Stimulated activated CD8-positive, alpha-beta memory T cell treated with anti-CD3 and anti-CD28 coated beads, Interleukin-7, amount 100 ng/mL, for 24 hours (primary cell): Measurements from ENCODE around the gene SH2D3A.

Experiments used
- DNase-seq: peaks from one replicate; pipeline ENCODE4 v3.0.0-alpha.2; 2020; ENCODE audit warnings: low read depth

The SH2D3A gene

DNA sequence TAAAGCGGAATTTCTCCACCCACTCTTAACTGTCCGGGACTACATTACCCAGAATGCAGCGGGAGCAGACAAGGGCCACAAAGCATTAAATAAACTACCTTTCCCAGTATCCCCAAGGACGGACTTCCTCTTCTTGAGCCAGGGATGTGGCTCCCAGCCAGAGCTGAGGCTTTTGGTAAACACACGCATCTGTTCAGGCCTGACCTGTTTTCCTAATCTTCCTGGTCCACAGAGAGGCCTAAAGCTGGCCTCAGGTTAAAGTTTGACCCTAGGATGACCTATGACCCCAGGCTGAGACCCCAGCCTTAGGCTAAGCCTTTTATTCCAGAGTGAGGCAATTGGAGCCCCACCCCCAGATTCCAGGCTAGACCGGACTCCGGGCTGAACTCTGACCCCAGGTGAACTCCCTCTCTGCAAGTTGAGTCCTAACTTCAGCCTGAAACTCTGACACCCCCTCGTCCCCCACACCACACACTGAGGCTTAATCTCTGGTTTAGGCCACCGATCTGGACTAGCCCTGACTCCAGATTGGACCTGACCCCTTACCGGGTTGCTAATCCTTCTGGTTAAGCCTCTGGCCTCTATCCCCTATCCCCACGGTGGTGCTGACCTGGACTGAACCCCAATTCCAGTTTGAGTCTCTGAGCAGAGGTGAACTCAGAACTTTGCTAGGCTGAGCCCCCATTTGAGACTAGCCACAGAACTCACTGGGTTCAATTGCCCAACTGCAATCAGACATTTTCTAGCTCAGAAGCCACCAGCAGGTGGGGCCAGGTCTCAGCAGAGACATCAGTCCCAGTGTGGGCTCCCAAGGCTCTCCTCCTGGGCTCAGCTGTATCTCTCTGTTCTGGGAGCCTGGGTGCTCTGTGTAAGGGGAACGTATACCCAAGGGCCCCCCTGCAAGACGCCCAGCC is 29.1 kb downstream of the SH2D3A start:
- DNase-seq, result no peak

DNA sequence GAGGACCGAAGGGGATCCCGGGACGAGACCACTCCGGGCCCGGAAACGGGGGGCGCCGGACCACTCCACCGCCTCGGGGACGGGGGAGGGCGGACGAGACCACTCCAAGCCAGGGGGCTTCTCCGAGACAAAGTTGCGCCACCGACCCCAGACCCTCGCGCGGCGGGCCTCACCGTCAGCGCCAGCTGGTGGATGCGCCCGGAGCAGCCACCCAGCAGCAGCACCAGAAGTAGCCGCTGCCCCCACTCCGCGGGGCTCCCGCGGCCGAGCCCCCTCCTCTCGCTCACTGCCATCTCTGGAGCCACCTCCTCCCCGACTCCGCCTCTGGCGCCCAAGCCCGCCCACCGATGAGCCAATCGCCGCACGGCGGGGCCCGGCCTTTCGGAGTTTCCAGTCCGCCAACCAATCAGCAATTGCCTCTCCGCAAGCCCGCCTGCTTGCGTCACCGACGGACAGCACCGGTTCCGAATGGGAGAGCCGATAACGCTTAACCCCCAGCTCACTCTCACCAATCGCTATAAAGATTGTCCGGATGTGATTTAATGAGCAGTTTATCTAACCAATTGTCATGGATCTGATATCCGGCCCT is 29.9 kb downstream of the SH2D3A start, which contains the start of gene GPR108:
Gene GPR108, minus strand, starts transcription at position 297 of the 589 bp plus-strand sequence. Its CDS starts 4 bp downstream, at position 293.
- DNase-seq, result peak; percentile 98

DNA sequence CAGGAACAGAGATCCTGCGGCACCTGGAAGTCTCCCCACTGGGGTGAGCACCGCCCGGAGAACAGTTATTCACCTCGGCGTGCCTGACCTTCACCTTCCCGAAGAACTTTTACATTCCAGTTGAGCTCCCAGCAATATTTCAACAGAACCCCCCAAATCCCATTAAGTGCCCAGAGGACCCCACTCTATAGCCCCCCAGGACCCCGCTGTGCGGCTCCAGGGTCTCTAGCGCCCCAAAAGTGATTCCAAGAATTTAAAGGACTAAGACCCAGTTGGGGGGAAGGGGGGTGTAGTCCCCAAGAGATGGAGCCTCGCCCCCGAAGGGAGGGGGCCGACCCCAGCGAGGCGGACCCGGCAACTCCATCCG is 30.3 kb downstream of the SH2D3A start:
- DNase-seq, result no peak

DNA sequence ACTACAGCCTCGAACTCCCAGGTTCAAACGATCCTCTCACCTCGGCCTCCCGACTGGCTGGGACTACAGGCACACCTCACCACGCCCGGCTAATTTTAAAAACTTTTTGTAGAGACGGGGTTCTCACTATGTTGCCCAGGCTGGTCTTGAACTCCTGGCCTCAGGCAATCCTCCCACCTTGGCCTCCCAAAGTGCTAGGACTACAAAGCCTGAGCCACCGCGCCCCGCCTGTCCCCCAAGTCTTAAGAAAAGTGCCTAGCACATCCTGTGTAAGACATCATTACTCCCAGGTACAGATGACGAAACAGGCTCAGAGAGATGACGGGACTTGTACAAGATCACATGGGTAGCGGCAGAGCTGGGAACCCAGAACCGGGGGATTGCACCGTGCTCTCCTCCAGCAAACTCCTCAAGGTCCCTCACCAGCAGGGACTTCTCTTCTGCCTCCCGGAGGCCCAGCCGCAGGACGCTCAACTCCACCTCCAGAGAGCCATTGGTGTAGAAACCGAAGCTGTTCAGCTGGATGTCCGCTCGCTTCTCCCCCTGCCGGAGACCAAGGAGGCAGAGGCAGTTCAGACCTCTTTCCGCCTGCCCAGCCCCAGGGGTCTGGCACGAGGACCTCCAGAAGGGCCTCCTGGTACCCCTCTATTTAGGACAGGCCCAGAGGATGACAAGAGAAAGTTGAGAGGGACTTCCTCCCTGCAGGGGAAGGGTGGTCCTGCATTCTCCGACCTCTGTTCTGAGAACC is 30.9 kb downstream of the SH2D3A start:
- DNase-seq, result no peak

DNA sequence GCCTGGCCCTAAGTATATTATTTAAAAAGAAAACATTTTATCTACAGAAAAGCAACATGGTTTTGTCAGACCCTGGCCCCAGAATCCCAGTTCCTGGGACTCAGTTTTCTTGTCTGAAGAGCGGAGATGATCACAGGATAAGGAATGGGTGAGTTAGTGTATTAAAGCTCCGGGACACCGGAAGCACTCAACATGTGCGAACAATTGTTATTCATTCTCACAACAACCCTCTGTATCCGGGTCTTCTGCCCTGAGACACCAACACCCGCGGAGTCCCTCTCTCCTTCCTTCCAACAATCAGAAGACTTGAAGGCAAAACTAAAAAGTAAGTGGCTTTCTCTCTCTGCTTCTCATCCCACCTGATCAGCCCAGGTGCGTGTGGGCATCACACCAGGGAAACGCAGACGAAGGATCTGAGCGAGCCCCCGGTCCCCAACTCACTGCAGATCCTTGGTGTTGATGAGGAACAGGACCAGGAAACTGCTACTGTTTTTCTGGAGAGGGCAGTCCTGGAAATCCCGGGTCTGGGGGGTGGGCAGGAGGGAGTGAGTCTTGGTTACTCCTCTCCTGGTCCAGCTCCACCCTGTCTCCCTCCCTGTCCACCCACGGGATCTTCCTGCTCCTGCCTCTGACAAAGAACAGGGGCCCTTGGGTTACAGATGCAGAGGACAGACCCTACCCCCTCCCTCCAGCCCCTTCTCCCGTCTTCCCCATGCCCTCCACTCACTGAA is 31.9 kb downstream of the SH2D3A start:
- no peak for DNase-seq

DNA sequence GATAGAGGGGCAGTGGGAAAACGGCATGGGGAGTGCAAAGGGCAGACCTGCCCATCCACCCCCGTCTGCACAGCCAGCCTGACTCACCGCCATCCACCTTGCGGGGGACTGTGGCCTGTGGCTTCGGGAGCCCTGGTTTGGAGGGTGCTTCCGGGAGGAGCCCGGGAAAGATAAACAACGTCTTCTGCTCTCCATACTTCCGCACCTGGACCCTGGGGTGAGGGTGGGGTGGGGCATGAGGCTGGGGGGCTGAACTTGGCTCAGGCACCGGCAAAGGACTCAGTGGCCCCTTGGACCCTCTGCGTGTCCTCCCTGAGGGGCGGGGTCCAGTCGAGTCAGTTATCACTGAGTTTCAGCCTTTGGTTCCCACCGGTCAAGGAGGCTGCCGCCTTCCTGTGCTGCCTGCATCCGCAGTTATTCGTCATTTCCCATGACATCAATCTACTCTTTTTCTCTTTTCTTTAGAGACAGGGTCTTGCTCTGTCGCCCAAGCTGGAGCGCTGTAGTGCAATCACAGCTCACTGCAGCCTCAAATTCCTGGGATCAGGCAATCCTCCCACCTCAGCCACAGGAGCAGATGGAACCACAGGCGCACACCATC is 33.0 kb downstream of the SH2D3A start:
- no peak for DNase-seq

DNA sequence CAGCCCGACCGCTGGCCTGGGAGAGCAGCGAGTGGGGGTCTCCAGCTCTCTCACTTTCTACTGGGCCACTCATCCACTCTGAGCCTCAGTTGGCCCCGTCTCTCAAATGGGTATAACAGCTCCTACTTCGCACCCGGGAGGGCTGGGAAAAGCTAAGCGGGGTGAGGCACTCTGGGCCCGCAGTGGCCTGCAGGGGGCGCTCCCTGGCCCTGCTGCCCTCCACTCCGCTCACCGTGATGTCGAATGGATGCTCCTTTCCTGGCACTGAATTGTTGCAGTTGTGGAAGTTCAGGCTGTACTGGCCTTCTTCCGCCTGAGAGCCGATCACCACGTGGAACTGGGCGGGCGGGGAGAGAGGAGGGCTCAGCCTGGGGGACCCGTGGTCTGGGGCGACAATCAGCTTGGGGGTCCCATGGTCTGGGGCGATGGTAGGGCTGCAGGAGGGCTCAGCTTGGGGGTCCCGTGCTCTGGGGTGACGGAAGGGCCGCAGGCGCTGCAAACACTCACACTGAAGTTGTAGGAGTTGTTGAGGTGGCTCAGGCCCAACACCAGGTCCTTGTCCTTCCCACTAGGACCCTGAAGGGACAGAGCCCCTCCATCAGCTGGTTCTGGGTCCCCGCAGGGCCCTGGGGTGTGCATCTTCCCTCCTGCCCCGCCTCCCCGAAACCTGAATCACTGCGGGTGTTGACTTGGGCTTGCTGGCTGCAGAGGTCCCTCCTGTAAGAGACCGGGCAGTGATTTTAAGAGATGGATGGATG is 33.7 kb downstream of the SH2D3A start:
- DNase-seq, result no peak

DNA sequence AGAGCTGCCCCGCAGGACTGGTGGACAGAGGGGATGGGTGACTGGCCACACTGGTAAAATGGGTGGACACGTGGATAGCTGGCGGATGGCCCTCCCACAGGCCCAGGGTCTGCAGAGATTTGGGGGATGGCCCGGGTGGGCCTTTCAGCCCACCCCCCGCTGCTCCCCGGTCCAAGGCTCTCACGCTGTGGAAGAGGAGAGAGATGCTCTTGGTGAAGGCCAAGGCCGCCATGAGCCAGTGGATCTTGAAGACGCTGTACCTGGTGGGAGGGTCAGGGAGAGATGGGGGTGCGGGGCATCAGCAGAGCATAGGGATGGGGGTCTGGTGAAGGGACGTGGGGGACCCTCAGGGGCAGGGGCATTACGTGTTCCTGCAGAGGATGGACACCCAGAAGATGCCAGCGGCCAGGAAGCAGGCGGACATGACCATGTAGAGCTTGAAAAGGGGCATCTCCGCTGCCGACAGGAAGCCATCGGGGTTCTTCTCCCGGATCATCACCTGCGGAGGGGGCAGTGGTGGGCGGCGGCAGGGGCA is 34.4 kb downstream of the SH2D3A start:
- no peak for DNase-seq

DNA sequence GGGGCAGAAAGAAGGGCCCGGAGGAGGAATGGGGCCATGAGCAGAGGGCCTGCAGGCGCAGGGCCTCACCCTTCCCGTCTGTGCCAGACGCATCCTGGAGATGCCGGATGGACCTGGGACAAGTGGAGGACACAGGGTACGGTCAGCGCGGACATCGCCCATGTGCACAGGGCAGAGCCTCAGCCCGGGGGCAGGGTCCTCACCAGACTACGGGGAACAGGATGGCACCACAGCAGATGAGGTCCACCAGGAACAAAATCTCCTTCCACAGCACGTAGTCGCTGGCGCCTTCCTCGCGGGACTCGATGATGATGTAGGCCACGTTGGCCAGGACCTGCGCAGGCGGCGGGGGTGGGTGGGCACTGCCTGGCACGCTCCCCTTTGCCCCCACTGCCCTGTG is 35.4 kb downstream of the SH2D3A start:
- DNase-seq, result no peak

DNA sequence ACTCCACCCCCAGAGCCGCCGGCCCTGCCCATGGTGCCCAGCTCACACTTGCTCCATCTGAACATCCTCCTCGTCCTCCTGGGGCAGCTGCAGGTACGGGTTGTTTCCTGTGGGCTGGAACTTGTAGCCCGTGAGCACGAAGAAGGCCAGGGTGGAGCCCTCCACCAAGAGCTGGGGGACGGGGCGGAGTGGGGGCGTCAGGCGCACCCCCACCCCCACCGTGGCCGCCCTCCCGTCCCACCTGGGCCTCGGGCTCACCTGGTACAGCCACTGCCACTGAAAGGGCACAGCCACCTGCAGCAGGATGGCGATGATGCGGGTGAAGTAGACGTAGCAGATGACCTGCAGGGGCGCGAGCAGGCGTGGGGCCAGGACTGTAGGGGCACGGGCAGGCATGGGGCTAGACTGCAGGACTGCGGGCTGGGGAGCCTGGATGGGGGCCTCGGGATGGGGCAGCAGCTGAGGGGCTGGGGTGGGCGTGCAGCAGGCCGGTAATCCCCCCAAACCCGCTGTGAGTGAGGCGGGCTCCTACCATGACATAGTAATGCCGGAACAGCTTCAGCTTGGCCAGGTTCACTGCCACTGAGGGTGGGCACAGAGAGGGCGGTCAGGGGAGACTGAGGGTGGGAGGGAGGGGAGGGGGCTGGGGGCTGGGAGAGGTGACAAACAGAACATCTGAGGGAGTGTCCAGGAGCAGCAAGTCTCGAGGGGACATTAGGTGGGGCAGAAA is 36.1 kb downstream of the SH2D3A start:
- DNase-seq, result no peak

DNA sequence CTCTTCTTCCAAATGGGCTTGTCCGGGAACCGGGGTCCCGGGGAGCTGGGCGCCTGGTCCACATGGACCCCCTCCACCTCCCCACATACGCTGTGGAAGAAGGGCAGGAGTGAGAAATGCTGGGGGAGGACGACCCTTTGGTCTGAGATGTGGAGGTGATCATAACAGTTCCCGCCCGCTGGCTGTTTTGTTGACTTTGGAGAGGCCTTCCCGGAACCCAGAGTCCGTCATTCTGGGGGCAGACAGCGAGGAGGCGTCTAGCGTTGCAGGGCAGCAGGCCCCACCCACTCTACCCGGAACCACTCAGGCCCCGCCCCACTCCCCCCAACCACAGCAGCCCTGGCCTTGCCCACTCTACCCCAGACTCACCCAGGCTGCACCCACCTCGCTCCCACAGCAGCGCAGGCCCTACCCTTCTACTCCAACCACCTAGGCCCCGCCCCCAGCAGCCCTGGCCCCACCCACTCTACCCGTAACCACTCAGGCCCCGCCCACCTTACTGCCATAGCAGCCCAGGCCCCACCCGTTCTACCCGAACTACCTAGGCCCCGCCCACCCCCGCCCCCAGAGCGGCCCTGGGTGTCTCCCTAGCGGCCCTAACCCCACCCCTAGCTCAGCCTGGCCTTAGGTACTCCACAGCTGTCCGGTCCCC is 37.0 kb downstream of the SH2D3A start:
- DNase-seq, result no peak

DNA sequence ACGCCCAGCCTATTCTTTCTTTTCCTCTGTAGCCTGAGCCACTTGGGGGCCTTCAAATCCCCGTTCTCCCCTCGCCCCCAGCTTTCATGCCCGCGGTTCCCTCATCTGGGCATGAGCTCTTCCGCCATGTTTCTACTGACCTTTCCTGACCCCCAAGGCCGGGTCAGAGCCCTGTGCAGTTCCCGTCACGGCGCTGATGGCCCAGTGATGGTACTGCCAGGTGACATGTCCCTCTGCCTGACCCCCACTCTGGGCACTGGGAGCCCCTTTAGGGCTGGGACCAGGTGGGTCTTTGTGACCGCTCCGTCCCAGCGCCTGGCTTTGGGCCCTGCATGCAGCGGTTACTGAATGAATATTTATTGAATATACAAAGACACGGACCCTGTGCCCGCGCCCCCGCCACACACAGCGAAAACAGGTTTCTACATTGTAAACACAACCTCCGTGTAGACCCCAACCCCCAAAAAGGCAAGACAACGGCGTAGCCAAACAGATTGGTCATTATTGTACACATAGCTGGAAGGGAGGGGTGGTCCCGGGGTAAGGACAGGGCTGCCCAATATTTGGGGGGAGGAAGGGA is 37.6 kb downstream of the SH2D3A start:
- DNase-seq, result no peak

DNA sequence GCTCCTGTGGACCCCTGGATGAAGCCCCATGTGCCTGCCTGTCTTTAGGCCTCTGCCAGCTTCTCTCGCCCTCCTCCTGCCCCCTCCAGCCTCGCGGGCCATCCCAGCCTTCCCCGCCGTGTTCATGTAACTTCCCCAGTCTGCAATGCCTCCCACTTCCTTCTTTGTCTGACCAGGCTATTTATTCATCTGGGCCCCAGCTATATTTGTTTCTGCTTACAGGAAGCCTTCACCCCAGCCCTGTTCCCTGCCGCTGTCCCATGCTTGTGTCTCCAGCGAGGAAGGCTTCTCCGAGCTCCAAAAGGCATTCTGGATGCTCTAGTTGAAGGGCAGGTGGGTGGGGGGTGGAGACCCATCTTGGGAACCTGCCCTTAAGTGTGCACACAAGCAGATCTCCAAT is 38.9 kb downstream of the SH2D3A start:
- no peak for DNase-seq

DNA sequence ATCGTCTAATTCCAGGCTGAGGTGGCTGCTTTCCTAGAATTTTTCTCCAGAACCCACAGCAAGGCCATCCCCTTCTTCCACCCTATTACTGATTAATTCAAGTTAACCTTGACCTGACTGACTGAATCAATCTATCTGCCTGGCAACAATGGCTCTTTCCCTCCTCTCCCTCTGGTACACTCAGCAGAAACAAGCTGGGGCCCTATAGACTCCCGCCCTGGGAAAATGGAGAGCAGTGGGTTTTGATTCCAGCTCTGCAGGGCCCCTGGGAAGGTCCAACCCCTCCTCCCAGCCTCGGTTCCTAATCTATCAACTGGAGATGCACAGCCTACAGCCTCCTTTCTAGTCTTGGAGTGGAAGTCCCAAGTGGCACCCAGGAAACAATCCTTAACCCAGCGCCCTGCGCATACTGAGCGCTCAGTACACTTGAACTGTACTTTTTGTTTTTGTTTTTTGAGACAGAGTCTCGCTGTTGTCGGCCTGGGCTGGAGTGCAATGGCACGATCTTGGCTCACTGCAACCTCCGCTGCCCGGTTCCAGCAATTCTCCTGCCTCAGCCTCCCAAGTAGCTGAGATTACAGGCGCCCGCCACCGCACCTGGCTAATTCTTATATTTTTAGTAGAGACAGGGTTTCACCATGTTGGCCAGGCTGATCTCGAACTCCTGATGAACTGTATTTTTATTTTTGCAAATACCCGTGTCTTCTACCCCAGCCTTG is 41.6 kb downstream of the SH2D3A start:
- DNase-seq, result no peak

DNA sequence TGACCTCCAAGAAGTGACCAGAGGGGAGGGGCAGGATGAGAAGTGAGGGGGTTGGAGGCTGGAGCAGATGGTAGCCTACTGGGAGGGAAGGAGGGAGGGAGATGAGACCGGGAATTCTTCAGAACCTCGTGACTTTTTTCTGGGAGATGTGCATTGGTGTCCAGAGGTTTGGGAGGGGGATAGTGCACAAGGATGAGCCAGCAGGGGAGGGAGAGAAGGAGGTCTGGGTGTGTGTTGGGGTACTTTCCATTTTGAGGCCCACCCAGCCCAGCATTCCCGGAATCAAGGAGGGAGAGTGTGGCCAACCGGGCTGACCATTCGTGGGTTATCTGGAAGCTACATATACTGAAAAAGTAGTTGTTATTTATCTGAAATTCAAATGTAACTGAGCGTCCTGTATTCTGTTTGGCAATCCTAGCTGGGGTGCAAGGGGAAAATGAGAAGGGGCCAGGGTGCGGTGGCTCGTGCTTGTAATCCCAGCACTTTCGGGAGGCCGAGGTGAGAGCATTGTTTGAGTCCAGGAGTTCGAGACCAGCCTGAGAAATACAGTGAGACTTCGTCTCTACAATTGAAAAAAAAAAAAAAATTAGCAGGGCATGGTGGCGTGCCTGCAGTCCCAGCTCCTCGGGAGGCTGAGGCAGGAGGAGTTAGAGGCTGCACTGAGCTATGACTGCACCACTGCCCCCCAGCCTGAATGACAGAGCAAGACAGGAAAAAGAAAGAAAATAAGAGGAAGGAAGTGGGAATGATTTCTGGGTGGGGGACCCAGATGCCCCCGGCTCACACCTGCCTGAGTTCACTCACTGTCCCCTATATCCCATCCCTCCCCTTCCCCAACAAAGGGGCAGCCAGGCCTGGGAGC is 42.4 kb downstream of the SH2D3A start:
- DNase-seq, result no peak

DNA sequence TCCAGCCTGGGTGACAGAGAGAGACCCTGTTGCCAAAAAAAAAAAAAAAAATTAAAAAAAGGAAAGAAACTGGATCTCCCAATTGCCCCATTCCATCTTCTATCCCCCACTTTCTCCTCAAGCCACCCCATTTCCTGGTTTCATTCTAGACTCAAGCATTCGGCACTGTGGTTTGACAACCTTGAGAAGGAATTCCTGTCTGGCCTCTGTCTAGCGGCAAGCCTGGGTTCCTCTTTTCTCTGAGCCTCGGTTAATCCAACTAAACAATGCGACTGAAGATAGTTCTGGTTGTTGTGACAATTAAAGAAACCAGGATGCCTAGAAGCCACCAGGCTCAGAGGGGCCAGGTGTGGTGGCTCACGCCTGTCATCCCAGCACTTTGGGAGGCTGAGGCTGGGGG is 43.5 kb downstream of the SH2D3A start:
- DNase-seq, result no peak

DNA sequence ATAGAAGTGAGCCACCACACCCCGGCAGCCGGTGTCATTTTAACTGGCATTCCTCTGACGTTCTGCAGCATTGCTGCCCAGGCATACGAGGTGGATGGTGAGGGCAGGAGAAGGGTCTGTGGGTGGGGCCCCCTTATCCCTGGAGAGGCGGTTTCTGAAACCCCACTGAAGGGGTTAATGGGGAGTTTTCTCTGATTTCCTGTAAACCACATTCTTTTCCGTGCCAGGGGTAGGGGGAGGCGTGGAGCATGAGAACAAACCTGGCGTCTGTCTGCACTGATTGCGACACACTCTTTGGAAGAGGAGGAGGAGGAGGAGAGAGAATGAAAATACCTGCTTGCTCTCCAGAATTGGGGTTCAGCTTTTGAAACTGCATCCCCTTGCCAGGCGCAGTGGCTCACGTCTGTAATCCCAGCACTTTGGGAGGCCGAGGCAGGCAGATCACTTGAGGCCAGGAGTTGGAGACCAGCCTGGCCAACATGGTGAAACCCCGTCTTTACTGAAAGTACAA is 44.1 kb downstream of the SH2D3A start:
- DNase-seq, result no peak
